ENCODE results near the gene SLC25A43.

Gene SLC25A43

DNA sequence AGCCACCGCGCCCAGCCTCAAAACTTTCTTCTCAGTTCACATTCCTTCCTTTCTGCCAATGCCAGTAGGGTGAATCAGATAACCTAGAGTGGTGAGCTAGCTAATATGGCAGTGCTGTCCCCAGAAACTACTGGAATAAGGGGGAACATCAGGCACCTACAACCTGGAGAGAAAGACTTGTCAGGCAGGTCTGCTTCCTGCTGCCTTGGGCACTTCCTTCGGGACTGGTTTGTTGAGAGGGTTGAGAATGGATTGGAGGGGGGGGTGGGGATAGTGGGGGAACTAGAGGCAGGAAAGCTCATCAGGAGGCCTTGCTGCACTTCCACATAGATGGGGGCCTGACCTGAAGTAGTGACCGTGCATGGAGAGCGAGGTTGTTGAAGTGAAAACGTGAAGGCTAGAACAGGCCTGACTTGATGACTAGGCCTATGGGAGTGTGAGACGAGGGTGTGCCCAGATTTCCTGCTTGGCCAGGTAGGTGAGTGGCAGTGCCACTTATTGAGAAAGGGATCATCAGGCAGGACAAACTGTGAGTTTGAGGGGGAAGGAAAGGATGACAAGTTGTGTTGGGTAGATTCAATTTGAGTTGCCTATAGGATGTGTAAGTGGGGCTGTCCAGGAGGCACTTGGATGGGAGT lies 102.5 kb downstream of the SLC25A43 start:
- DNase-seq: no peak

DNA sequence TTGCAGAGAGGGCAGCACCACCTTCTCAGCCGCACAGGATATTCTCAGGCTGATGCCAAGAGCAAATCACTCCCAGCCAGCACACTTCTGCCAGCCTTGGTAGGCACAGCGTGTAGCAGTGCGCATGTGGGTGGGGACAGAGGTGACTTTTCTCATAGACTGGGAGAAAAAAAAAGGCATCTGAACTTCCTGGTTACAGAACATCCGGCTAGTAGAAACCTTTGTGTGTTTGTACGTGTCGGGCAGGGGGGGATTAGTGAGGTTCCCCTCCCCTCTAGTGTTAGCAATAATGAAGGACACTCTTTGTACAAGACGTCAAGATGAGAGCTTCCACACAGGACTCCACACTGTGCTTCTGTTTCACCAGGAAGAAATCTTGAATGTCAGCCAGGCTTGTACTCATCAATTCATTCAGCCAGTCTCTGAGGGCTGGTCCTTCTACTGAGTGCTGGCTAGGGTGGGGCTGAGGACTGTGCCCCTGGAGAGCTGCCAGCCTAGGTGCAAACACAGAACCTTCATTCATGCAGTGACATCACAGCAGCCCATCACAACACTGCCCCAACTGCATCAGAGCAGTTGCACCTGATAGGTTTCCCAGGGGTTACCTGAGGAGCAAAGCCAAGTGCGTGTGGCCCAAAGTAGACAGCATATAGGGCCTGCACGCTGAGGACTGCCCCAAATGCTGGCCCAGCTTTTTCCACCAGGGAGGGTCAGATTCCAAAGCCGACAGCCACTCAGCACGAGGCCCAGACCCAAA lies 103.8 kb downstream of the SLC25A43 start:
- DNase-seq: peak; percentile 56

- no peak for DNase-seq
These were observed 104.3 kb downstream of the SLC25A43 start for GRCh38 chrX:119503484-119503861.

Measured in CD4-positive, alpha-beta T cell treated with Interleukin-17A for 1 hour (primary cell).